GM19240 (cell line): ENCODE data around the gene FAM222A.

Source experiments
- DNase-seq: peaks from one replicate; pipeline ENCODE4 v3.0.0; 2011; ENCODE audit warnings: low spot score; ENCODE audit not compliant: insufficient read length

The FAM222A gene

DNA sequence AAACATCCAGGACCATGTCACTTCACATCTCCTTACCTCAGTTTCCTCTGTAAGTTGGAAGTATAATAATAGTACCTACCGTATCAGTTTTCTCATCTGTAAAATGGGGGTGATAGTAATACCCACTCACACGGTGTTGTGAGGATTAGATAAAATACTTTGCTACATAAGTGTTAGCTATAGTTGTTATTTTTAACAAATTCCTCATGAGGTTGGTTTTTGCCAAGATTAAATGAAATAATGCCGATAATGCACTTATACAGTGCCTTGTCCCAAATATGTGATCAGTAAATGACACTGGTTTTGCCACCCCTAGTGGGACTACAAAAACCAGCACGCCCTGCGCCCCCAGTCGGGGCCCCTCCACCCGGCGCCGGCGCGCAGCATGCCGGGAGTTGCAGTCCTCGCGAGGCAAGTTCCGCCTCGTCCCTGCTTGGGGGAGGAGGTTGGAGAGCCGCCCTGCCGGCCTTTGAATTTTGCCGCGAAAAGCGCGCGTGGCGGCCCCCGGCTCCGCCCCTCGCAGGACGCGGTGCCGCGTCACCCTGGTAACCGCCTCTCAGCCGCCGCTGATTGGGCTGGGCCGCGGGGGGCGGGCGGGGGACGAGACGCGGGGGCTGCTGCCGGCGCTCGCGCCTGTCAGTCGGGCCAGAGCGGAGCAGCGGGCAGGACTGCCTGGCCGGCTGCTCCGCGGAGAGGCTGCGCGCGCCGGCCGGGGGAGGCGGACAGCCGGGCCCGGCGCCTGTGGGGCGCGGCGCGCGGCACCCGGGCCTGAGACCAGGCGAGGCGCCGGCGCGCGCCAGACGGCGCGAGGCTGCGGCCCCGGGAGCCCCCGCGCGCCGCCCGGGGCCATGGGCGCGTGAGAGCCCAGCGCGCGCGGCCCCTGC, at the start of gene FAM222A:
Gene FAM222A (plus strand): TSS at position 639 of the 884 bp plus-strand sequence. CDS start 30,322 bp downstream, outside the sequence.
- peak; percentile 97 for DNase-seq

DNA sequence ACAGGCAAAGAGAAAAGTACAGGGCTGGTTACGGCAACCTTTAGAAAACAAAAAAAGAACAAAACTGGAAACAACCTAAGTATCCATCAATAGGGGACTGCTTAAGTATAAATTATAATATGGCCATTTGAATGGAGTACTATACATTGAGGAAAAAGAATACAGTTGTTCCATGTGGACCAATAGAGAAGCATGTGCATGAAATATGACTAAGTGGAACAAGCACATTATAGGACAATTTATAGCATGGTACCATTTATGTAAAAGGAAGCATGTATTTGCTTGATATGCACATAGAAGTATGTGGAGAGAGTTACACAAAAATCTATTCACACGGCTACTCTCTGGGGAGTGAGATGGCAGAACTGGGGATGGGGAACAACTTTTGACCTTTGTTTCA, 49.2 kb upstream of the FAM222A start:
- no peak for DNase-seq

DNA sequence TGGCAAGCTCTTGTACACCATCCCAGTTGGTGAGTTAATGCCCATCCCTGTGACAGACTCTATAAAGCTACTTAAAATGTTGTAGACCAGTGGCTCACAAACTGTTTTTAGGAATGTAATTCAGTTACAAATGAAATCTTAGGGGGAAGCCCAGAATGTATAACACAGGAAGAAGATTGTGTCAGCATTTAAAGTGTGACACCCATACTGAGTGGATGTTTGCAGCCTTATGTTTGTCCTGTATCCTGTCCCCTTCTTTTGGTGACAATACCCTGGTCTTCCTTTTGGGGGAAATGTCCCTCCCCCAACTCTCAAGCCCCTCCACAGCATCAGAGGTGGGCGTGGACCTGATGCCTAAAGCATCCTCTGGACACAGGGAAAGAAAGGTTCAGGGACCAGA, 47.6 kb upstream of the FAM222A start:
- no peak for DNase-seq

DNA sequence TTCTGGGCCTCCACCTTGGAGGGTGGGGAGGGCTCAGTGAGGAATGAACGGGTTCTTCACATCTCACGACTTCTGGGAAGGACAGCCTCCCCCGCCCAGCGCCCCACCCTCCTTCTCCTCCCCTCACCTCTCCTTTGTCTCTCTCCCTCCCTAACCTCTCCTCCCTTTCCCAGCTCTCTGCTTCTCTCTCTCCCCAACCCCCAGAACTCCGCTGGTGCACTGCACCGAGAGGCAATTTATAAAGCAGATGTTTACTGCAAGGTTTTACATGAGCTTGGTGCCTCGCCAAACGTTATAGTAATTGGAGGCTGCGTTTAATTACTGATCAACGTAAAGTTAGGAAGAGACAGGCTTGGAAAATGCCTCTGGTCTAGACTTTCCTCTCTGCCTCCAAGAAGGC, 42.9 kb upstream of the FAM222A start:
- no peak for DNase-seq

DNA sequence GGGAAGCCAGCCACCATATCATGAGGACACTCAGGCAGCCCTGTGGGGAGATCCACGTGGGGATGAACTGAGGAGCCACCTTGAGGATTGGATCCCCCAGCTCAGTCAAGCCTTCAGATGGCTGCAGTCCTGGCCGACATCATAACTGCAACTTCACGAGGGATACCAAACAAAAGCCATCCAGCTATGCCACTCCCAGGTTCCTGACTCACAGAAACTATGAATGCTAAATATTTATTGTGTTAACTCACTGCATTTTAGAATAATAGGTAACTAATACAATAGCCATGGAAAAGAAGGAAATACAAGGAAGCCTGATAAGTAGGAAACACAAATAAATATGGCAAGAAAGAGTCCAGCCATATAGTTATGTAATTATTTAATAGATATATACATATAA, 42.1 kb upstream of the FAM222A start:
- DNase-seq, result no peak

GRCh38 chr12:109673379-109673778, 40.2 kb upstream of the FAM222A start:
- DNase-seq, result no peak

DNA sequence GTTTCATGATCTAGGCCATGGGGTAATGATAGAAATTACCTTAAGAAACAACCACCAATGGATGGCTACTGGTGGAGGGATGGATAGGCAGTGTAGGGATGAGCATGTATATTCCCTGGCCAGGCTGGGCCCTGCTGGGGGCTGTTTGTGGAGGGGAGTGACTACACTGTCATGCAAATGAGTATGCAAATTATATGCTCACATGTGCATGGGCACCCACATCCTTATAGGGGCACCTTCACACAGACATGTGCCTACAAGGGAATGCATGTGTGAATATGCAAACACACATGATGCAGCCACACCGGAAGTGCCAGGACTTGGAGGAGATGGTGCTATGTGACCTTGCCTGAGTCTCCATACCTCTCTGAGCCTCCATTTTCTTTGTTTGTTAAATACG, 39.7 kb upstream of the FAM222A start:
- no peak for DNase-seq

GRCh38 chr12:109675411-109675810, 38.2 kb upstream of the FAM222A start:
- DNase-seq, result no peak

GRCh38 chr12:109677279-109677691, 36.3 kb upstream of the FAM222A start:
- DNase-seq, result no peak

- no peak for DNase-seq
Observed at GRCh38 chr12:109678719-109679118, 34.9 kb upstream of the FAM222A start.

DNA sequence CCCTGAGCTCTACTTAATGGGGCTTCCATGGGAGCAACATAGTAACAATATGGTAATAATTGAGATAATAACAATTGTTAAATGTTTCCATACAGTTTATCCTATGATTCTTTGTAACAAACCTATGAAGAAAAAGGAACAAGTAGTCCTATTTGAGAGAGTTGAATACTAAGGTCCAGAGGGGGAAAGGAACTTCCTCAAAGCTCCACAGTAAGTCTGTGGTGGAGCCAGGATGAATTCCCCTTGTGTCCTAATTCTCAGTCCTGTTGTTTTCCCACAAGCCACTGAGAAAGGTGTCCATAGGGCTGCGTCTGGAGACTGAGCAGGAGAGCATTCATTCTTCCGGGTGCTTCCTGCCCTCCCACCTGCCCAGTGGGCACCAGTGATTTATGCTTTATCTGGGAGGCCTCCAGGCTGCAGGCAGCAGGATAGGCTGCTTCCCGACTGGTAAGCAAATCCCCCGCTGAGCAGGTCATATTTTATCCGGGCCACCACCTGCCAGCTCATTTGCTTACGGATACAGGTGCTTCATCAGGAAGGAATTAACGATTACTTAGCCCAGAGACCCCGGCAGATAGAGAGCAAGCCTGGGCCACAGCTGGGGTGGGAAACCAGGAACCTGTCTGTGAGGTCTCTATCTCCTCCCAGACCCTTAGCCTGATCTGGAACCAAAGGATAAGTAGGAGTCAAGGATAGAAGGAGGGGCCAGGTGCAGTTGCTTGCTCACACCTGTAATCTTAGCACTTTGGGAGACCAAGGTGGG, 33.9 kb upstream of the FAM222A start:
- no peak for DNase-seq

DNA sequence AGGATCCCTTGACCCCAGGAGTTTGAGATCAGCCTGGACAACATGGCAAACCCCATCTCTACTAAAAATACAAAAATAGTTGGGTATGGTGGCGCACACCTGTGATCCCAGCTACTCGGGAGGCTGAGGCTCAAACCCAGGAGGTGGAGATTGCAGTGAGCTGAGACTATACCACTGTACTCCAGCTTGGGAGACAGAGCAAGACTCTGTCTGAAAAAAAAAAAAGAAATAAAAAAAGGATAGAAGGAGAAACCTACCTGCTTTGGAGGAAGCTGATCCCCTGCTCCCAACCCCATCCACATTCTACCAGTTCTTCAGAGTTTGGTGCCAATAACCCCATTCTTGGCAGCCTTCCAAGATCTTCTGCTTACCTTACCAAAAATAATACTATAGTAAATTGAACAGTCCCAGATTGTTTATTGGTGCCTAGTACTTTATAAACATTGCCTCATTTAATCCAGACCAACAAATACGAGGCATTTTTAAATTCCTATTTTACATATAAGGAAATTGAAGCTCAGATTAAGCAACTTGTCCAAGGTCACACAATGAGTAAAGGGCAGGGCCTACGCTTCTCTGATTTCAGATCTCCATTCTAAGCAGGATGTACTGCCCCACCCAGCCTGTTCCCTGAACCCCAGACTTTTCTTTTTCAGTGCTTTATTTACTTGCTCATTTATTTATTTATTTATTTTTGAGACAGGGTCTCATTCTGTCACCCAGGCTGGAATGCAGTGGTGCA, 33.2 kb upstream of the FAM222A start:
- DNase-seq, result no peak

DNA sequence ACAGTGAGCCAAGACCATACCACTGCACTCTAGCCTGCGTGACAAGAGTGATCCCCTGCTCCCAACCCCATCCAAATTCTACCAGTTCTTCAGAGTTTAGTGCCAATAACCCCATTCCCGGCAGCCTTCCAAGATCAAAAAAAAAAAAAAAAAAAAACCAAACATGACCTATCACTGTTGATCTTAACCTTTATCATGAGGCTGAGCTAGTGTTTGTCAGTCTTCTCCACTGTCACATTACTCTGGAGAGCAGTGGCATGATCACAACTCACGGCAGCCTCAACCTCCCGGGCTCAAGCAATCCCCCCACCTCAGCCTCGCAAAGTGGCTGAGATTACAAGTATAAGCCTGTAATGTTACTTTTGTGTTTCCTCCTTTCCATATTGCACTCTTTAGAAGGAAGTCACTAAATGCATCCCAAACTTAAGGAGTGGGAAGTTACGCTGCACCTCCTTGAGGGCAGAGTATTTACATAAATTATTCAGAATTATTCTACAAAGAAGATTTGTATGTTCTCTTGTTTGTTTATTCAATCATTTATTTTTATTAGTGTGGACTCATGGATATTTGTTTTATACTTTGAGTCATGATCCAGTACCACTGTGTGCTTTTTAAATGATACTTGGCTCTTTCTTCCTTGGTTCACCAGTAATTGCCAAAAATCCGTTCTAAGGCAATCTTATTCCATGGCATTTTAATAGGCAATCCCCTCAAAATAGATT, 31.5 kb upstream of the FAM222A start:
- DNase-seq, result no peak

- DNase-seq, result no peak
Observed at GRCh38 chr12:109682708-109683060, 30.9 kb upstream of the FAM222A start.

DNA sequence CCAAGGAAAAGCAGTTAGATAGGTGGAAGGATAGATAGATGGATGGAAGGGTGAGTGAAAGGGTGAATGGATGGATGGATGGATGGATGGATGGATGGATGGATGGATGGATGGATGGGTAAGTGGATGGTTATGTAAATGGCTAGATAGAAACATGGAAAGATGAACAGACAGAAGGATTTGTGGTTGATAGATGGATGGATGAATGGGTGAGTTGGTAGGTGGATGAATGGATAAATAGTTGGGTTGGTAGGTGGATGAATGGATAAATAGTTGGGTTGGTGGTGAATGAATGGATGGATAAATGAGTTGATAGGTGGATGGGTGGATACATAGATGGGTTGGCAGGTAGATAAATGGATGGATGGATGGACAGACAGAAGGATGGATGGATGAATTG, 30.3 kb upstream of the FAM222A start:
- DNase-seq, result no peak

DNA sequence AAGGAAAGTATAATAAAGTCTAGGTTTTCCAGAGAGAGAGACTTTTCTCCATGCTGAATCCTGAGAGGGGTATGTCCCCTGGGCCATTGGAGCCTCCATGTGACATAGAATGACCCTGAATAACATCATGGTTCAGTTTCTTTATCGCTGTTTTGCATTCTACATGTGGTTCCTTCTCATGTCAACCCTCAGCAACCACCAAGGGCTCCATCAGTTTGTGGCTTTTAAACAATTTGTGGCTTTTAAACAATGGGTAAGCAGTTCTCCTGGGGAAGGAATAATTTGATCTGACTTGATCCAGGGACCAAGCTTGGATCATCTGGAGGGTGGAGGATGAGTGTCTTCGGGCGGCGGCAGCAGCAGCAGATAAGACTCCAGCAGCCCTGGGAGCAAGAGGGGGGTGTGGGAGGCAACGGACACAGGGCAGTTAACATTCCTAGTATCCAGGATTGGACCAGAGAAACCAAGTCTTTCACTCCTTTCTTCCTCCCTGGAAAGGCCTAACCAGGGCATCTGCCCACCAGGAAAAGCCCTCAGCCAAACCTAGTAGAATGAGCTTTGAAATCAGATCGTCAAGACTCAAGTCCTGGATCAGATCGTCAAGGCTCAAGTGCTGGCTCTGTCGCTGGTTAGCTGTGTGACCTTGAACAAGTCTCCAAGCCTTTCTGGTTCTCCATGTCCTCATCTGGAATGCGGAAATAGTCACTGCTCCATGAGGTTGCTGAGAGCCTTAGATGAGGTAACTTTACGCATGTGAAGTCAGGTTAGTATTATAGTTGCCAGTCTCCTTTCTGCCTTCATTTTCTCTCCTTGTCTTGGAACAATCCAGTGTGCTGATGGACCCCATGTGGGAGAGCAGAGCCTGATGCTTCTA, 27.8 kb upstream of the FAM222A start:
- DNase-seq, result no peak

DNA sequence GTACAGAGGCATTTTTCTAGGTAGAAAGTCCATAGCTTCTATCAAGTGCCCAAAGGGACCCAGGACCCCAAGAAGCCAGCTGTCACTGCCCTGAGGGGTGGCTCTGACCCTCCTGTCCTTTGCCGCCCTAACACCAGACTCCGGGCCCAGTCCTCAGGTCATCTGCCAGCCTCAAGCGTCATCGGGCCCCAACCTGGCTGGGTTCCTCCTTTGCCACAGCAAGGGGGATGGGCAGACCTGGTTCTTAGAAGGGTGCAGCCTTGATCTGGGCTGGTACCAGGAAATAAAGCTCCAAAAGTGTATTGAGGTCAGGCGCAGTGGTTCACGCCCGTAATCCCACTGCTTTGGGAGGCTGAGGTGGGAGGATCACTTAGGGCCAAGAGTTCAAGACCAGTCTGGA, 27.1 kb upstream of the FAM222A start:
- DNase-seq, result no peak

- DNase-seq, result no peak
Observed at GRCh38 chr12:109687250-109687649, 26.4 kb upstream of the FAM222A start.

DNA sequence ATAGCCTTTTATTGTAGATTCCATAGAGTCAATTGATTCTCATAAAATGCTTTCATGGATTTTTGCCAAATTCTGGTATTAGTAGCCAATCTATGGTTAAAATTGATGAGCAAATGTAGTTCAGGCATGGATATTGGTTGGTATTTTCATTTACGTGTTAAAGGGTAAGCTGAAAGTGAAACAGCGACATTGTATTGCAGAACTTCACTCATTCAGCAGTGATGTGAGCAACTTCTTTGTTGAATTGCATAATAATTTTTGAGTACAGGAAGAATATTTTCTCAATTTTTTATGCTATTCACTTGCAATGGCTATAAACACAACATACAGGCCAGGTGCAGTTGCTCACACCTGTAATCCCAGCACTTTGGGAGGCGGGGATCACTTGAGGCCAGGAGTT, 24.2 kb upstream of the FAM222A start:
- no peak for DNase-seq

- no peak for DNase-seq
Observed at GRCh38 chr12:109693160-109693559, 20.5 kb upstream of the FAM222A start.
